GM21576 (cell line): Measurements from ENCODE around the gene PGLYRP3.
"Not testable (repeated sequence)": the region's sequence is repeated elsewhere in the genome, so short reads cannot be mapped to it uniquely, and the experiment has no call there.

ENCODE experiments used
- ATAC-seq: cut with Tn5 transposase; IDR thresholded peaks from one replicate; pipeline ENCODE4 v1.9.1; 2021; ENCODE audit warnings: mild to moderate bottlenecking, moderate library complexity; ENCODE audit not compliant: unreplicated experiment

The PGLYRP3 gene

DNA sequence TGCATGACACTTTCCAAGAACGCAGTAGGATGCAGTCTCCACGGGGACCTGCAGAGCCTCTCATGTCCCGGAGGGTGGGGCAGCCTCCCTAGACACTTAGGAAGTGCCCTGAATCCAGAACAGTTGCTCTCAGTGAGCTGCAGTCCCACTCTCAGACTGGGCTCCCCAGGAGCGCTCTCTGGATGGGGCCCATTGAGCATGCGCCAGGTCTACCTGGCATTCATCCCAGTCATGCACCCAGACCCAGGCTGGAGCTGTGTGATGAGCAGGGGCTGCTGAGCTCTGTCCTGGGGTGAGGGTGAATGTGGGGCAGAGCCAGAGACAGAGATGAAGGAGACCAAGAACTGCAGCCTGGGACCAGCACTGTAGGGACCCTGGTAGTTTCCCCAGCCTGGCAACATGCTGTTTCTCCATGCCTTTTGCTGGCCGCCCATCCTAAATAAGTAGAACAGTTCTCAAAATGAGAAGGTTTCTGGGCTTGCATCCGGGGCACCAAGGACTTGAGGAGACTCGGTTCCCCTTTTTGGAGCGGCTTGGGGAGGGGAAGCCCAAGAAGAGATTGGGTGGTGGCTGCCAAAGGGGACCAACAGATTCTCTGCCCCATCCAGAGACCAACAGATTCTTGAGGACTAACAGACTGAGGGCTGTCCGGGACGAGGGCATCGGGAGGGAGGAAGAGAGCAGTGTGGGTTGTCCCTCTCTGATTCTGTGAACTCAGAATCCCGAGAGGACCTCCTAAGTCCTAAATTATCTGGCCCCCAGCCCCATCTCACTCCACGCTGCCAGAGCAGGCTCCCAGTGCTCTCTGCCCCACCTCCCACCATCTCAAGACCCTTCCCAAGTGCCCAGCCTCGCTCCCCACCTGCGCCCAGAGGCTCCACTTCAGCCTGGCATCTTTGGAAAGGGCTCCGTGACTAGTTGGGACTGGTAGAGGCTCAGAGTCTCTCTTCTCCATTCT is 36.9 kb upstream of the PGLYRP3 start:
- ATAC-seq = no peak

DNA sequence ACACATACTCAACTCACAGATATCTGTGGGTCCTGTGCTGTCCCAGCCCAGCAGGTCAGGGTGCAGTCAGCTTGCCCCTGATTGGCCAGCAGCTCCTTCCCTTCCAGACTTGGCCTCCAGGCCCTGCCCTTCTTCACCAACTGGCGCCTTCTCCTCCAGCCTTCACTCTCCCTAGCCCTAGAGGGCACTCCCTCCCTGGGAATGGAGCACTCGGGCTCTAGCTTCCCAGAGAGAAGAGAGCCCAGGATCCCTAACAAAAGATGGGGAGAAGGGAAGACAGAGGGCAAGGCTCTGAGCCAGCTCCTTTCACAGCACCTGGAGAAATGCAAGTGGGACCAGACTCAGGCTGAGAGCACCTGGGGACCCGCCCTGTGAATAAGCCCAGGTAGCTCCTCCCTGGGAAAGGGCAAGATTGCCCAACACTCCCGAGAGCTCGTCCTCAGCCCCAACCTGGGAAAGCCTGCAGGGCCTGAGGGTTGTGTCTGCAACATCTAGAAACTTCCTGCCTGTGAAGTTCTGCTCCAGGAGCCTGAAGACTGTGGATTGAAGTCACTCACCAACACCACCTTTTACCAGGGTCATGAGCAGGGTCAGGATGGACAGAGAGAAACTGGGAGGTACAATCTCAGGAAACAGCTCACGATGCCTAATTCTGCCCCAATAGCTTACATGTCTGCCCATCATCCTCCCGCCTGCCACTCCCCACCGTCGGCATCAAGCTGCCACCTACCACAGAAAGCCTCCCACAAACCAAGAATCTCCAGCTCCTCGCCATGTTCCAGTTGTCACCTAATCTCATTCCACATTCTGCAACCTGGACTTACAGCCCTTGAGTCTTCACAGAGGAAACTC is 36.0 kb upstream of the PGLYRP3 start, which contains the start of gene PGLYRP4:
Gene PGLYRP4, minus strand, starts transcription at position 331 of the 852 bp plus-strand sequence. CDS start 909 bp downstream, outside the sequence.
- ATAC-seq = no peak

DNA sequence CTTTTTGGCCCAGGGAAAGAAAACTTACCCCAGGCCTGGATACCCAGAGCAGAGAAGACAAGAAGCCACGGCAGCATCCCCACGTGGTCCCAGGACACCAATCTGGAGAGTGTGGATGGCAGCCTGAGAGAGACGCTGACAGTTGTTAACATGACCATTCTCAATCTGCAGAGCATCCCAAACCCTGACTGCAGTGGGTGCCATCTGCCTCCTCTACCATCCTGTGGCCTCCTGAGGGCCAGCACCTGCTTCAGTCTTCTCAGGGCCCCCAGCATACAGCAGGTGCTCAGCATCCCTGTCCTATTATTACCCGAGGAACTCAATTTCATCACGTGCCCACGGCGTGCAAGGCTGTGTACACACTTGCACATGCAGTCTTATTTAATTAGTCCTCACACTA is 35.1 kb upstream of the PGLYRP3 start:
- no peak for ATAC-seq

GRCh38 chr1:153347049-153347448 is 34.3 kb upstream of the PGLYRP3 start:
- ATAC-seq = not testable (repeated sequence)

GRCh38 chr1:153346077-153346723 is 33.4 kb upstream of the PGLYRP3 start:
- no peak for ATAC-seq

GRCh38 chr1:153345187-153346076 is 32.7 kb upstream of the PGLYRP3 start:
- ATAC-seq = no peak

GRCh38 chr1:153344718-153345025 is 31.9 kb upstream of the PGLYRP3 start:
- no peak for ATAC-seq

DNA sequence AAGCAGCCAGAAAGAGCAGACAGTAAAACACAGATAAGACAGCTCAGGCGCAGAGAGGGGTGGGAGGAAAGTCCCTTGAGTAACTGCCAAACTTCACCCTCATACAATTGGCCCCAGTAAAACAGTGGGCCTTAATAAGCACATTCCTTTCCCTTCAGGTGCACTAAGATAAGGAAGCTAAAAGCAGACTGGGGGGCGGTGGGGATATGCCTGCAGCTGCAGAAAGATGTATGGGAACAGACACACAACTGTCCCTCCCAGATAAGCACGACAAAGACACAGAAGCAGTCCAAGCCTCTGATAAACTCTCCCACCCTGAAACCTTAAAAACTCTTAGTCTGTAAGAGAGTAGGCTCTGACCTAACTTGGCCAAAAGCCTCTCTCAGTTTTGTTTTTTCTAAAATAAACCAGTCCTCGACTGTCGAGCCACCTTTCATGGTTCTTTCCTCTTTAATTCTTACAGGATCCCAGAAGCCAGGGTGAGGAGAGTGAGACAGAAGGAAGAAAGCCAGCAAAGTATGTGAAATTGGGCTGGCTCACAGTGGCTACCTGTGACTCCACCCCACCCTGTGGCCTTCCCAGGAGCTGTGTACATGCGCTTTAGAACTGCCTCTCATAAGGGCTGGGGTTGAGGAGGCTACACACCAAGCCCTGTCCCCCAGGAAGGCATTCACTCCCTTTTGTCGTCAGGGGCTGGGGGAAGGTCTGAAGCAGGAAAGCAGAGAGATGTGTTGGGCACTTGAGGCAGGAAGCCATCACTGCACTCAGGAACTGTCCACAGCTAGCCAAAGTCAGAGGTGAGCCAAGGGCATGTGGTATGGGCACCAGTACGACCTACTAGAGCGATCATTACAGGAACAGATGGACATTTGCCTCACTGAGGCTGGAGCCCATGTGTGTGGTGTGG is 31.3 kb upstream of the PGLYRP3 start:
- no peak for ATAC-seq

DNA sequence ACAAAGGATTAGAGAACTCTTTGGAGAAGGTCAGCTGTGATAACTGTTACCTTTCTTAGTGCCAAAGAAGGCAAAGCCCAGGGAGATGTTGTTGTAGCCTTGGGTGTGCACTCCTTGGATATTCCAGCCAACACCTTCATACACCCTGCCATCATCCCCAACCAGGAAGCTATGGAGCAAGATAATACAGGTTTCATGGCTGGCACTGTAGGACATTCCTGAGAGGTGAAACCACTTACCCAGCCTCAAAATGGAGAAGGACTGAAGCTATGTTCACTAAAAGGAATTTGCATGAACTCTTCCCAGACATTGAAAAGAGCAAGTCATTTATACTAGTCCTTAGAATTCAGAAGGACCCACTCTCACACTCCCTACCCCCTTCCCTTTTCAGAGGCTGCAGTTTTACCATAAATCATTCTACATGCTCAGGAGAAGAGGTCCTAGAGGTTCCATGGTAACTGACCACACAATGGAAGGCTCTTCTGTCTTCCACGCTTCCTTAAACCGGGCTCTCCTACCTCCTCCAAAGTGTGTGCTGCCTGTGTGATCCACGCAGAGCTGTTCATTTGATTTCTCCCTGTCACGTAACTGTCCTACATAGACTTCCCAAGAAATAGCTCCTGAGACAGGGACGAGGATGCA is 30.4 kb upstream of the PGLYRP3 start:
- ATAC-seq = no peak

DNA sequence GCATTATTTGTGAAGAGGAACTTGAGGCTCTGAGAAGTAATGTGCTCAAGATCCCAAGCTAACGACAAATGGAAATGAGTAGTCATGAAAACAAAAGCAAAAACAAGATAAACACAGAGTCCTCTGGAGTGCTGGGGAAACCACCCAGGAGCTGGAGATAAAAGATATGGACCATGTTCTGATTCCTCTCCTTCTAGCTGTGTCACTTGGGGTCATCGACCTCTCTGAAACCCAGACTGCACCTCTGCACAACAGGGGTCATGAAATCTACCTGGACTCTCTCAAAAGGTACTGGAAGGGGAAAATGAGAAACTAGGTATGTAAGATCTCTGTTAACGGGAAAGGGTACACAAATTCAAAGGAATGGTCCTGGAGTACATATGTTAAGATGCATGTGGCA is 29.4 kb upstream of the PGLYRP3 start:
- no peak for ATAC-seq

- ATAC-seq = no peak
Measured at GRCh38 chr1:153341431-153341934, 28.7 kb upstream of the PGLYRP3 start.

DNA sequence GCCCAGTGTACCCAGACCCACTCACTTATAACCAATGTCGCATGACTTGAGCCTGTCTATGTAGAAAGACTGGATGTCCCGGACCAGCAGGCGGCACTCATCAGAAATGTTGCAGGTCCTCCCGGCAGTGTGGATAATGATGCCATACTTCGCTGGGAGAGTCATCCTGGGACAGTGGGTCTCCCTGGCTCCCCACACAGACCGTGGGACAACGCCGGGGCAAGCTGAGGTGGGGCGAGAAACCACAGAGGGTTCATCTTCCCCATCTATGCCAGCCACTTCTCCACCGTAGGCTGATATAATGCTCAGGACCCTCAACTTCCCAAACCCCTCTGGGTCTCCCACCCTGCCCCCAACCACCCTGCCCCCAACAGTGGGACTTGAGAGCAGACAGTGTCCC is 27.6 kb upstream of the PGLYRP3 start:
- ATAC-seq = no peak

- ATAC-seq = no peak
Measured at GRCh38 chr1:153339802-153340201, 27.1 kb upstream of the PGLYRP3 start.

DNA sequence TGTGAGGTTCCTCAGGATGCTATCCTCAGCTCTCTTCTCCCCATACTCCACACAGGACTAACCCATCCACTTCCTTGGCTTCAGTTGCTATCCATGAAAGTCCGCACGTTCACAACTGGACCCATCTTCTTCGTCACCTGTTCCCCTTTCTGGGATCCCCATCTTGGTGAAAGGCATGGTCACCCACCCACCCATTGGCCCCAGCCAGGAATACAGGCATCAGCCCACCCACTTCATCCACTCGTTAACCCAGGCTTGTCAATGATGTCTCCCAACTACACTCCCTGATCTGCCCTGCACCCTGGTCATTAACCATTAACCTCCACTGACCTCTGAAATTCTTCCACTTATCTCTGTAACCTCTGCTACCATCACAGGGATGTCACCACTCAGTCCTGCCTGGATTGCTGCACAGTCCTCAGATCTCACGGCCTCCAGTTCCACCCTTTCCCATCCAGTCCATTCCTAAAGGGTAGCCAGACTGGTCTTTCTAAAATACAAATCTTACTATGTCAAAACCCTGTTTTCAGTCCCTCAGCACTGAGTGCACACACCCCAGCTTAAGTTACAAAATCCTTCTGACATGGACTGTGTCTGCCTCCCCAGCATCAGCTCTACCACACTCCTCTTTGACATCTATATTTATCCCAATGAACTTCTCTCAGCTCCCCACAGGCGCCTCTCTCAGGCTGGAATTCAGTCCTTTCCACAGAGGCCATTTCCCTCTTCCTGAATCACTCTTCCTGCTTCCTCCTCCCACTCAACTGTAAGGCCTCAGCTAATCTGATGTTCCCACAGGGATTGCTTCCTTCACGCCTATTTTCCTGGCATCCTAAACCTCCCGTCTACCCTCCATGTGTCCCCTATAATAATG is 25.5 kb upstream of the PGLYRP3 start:
- no peak for ATAC-seq

DNA sequence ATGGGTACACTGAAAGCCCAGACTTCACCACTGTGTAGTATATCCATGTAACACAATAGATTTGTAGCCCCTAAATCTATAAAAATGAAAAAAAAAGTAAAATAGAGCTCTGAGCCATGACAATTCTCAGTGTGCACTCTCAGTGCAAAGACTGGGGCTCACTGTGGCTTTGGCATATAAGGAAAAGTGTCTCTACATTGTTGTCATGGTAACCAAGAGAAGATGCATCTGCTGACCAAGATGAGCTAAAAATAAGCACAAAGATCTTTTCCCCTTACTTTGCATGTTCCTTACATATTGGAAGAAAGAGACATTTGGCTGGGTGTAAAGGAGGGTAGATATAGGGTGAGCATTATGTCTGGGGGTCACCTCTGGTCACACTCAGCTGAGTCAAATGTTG is 23.9 kb upstream of the PGLYRP3 start:
- ATAC-seq = no peak

DNA sequence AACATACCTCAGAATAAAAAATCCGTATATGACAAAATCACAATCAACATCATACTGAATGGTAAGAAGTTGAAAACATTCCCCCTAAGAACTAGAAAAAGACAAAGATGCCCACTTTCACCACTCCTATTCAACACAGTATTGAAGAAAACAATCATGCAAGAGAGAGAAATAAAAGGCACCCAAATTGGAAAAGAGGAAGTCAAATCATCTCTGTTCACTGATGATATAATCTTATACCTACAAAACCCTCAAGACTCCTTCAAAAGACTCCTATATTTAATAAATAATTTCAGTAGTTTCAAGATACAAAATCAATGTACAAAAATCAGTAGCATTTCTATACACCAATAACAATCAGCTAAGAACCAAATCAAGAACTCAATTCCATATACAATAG is 21.1 kb upstream of the PGLYRP3 start:
- ATAC-seq = no peak

GRCh38 chr1:153324912-153325311 is 12.2 kb upstream of the PGLYRP3 start:
- no peak for ATAC-seq

GRCh38 chr1:153322568-153322967 is 9.8 kb upstream of the PGLYRP3 start:
- ATAC-seq = no peak
